Measurements from ENCODE around the gene ZNF662. TPM values are rescaled to one million over a fixed set of nuclear protein-coding genes. Genes with fewer than 3 reads are reported as not detected.

The ZNF662 gene
- total and polyA plus RNA-seq, 2 of the 13 experiments (the other 11 are each of a cell fraction or from before 2014, with no cell fraction given): not detected

- 64% methylated on average over 6 of the region's 13 CpGs for WGBS (ENCODE audit: low lambda C conversion rate)
- peak; percentile 93 for ATAC-seq
- TF ChIP-seq ZNF580 (CRISPR knock-in tag; IDR thresholded peaks at IDR 0.05; ENCODE audit: borderline replicate concordance, low read depth) (peak; percentile 93), GTF3A (CRISPR knock-in tag; conservative IDR thresholded peaks at IDR 0.05) (no peak), ZMYM4 (CRISPR knock-in tag; IDR thresholded peaks at IDR 0.05) (peak; percentile 74), ZNF629 (CRISPR knock-in tag; conservative IDR thresholded peaks at IDR 0.05) (0 out of 2 replicates have a peak, but pooled peaks have one; percentile 20), THAP9 (CRISPR knock-in tag; IDR thresholded peaks at IDR 0.05; ENCODE audit: borderline replicate concordance) (no peak), IKZF5 (CRISPR knock-in tag; IDR thresholded peaks at IDR 0.05) (peak; percentile 90), ZNF510 (CRISPR knock-in tag; IDR thresholded peaks at IDR 0.05; ENCODE audit: low read depth) (no peak), NFKB2 (CRISPR knock-in tag; IDR thresholded peaks at IDR 0.05; ENCODE audit: borderline replicate concordance) (peak; percentile 57; the same call in 1 of the 2 replicates), MIER3 (CRISPR knock-in tag; IDR thresholded peaks at IDR 0.05; ENCODE audit: borderline replicate concordance) (0 out of 2 replicates have a peak, but pooled peaks have one; percentile 19), ZFX (CRISPR knock-in tag; IDR thresholded peaks at IDR 0.05; ENCODE audit: low read depth) (peak; percentile 64), TFAP4 (IDR thresholded peaks at IDR 0.05; ENCODE audit: borderline replicate concordance, low read depth) (no peak; the same call in 1 of the 2 replicates), ZNF652 (CRISPR knock-in tag; IDR thresholded peaks at IDR 0.05; ENCODE audit: borderline replicate concordance, low read depth) (peak; percentile 95), ZNF280B (CRISPR knock-in tag; IDR thresholded peaks at IDR 0.05; ENCODE audit: borderline replicate concordance) (peak; percentile 90; the same call in 1 of the 2 replicates), ZNF263 (CRISPR knock-in tag; IDR thresholded peaks at IDR 0.05) (peak; percentile 50), ZNF644 (CRISPR knock-in tag; IDR thresholded peaks at IDR 0.05; ENCODE audit: low read depth) (peak; percentile 65; the same call in 1 of the 2 replicates), PLRG1 (conservative IDR thresholded peaks at IDR 0.05) (no peak), IRF2 (CRISPR knock-in tag; IDR thresholded peaks at IDR 0.05) (peak; percentile 74; the same call in 1 of the 2 replicates)
Observed at GRCh38 chr3:42875325-42876151, 30.4 kb upstream of the ZNF662 start, which contains the start of gene CYP8B1. Gene CYP8B1 (minus strand): TSS chr3:42875879. CDS start chr3:42875816, 63 bp downstream.

More at GRCh38 chr3:42875325-42876151, 30.4 kb upstream of the ZNF662 start, which contains the start of gene CYP8B1:
- intact Hi-C loops (cut with micrococcal nuclease; ENCODE audit: unreplicated experiment): no loop called here
- Histone ChIP-seq H3K4me2 (ENCODE audit: low read depth, low read length) (peak within 1 kb of the TSS; percentile 52), H2AFZ (ENCODE audit: low read length) (no peak within 1 kb of the TSS), H4K20me1 (ENCODE audit: insufficient read depth, low read length) (no peaks in the 10 kb centered on the region), H3K79me2 (ENCODE audit: insufficient read depth, low read length) (no peaks in the 10 kb centered on the region), H3K9ac (ENCODE audit: insufficient read depth, low read depth, low read length) (peak within 1 kb of the TSS; percentile 26; the same call in 1 of the 2 replicates), H3K9me3 (ENCODE audit: low read length) (no peaks in the 10 kb centered on the region), H3K4me3 (replicated peaks in 1 of 3; ENCODE audit: insufficient read depth in 1 of 3, low read depth in 2 of 3, low read length in 3 of 3) (no peak within 1 kb of the TSS; a peak in 1 of 6 replicates), H3K27ac (ENCODE audit: extremely low read length, insufficient read depth, low read length) (peak within 1 kb of the TSS; percentile 68), H3K36me3 (replicated peaks in 1 of 2; ENCODE audit: control insufficient read depth in 1 of 2, insufficient read depth in 2 of 2, low read length in 2 of 2) (no peaks in the 10 kb centered on the region), H3K27me3 (ENCODE audit: control insufficient read depth in 1 of 2, insufficient read depth in 2 of 2, low read length in 2 of 2) (no peaks in the 10 kb centered on the region), H3K4me1 (ENCODE audit: insufficient read depth, low read length) (peaks cover 78% of the 10 kb centered on the region)
- FAIRE-seq (peak; percentile 89), DNase-seq (ENCODE audit: low spot score) (peak; percentile 74)
- TSS peak; percentile 93 for BruUV-seq (replicated peaks)
- ChIA-PET POLR2A (interaction anchor here (0.6 to 2.6 kb wide), 11 partner anchors 8 to 119 kb away, joined by 3 to 32 read pairs (median 5); partner anchors contain the start of gene HIGD1A), CTCF (ENCODE audit: low intra/inter-chr PET ratio, low total read pairs) (no interaction called here)
- in situ Hi-C loops (cut with HindIII; ENCODE audit: extremely low pct_ligation_motif_present, low pct_unique_long_range_greater_than_20kb): loop anchor here (5.0 kb wide), 2 partner anchors 38 to 93 kb away; no protein-coding TSS in a partner anchor
